D721Med (cell line): ENCODE data around the gene FAM24B.

Experiments used
- DNase-seq: peaks from one replicate; pipeline ENCODE4 v3.0.0; 2011; ENCODE audit warnings: low spot score; ENCODE audit not compliant: insufficient read length
- FAIRE-seq: peaks from 2 replicates; lab custom pipeline; 2011; peaks lifted over from hg19 to GRCh38; lab: Jason Lieb, UNC
- TF ChIP-seq, protein P1 (sequence below): IDR thresholded peaks from 2 replicates; pipeline ENCODE4 v1.5.1; 2012; ENCODE audit warnings: mild to moderate bottlenecking, control low read depth; ENCODE audit not compliant: insufficient read depth; ENCODE audit errors: missing control alignments

FAM24B gene

GRCh38 chr10:122822973-122823690 lies 56.2 kb downstream of the FAM24B start:
- FAIRE-seq, result no peak
- TF ChIP-seq, protein P1, sequence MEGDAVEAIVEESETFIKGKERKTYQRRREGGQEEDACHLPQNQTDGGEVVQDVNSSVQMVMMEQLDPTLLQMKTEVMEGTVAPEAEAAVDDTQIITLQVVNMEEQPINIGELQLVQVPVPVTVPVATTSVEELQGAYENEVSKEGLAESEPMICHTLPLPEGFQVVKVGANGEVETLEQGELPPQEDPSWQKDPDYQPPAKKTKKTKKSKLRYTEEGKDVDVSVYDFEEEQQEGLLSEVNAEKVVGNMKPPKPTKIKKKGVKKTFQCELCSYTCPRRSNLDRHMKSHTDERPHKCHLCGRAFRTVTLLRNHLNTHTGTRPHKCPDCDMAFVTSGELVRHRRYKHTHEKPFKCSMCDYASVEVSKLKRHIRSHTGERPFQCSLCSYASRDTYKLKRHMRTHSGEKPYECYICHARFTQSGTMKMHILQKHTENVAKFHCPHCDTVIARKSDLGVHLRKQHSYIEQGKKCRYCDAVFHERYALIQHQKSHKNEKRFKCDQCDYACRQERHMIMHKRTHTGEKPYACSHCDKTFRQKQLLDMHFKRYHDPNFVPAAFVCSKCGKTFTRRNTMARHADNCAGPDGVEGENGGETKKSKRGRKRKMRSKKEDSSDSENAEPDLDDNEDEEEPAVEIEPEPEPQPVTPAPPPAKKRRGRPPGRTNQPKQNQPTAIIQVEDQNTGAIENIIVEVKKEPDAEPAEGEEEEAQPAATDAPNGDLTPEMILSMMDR, result no peak
- no peak for DNase-seq

DNA sequence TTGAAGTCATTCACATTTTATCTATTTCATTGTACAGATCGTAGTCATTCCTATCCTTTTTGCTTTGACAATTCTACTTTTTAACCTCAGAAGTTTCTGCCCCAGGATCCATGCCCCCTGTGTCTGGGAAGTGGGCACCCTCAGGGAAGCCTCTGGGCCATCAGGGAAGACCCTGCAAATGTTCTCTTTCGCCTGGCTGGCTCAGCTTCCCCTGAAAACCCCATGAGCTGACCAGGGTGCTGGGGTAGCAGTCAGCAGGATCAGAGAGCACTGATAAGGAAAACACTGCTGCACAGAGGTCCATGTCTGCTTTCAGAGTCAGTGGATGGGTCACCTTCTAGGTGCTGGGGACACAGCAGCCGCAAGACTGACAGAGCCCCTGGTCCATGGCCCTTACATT lies 57.6 kb downstream of the FAM24B start:
- DNase-seq, result no peak
- TF ChIP-seq, protein P1, result no peak
- FAIRE-seq, result no peak

- DNase-seq, result no peak
- no peak for FAIRE-seq
- TF ChIP-seq, protein P1, result no peak
Measured at GRCh38 chr10:122815458-122815857, 63.9 kb downstream of the FAM24B start.

DNA sequence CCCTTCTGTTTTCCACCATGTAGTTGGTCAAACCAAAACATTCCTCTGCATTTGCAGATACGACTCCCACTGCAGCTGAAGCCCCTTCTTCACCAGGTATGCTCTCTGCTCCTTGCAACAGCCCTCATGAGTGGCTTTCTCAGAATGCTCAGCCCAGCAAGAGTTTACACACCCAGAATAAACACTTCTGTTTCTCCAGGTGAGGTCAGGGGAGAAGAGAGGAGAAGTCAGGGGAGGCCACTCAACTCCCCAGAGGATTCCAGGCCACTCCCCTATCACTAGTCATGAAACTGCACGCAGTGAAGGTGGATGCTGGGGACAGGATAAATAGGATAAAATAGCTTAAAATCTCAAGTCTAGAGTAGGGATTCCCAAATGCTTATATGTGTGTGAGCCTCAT lies 64.9 kb downstream of the FAM24B start:
- FAIRE-seq (no peak), DNase-seq (no peak)

GRCh38 chr10:122812751-122813150 lies 66.6 kb downstream of the FAM24B start:
- TF ChIP-seq, protein P1, result no peak
- no peak for FAIRE-seq
- DNase-seq, result no peak

More for the DNA sequence above, 64.9 kb downstream of the FAM24B start:
- TF ChIP-seq, protein P1, result no peak

GRCh38 chr10:122802282-122802681 lies 77.1 kb downstream of the FAM24B start:
- FAIRE-seq, result no peak

More at GRCh38 chr10:122802282-122802681, 77.1 kb downstream of the FAM24B start:
- TF ChIP-seq, protein P1, result no peak
- no peak for DNase-seq
